ENCODE measurements around the gene TPK1.

- TF ChIP-seq ZIC2 (tag by site-specific recombination; IDR thresholded peaks at IDR 0.05) = no peak
- TF ChIP-seq KLF1 (tag by site-specific recombination; IDR thresholded peaks at IDR 0.05) = no peak
- no peak for TF ChIP-seq SETDB1 (IDR thresholded peaks at IDR 0.05; ENCODE audit: insufficient read length, low read length)
- TF ChIP-seq ZBTB26 (tag by site-specific recombination; optimal IDR thresholded peaks at IDR 0.05) = no peak
- TF ChIP-seq CTCF (tag by site-specific recombination; IDR thresholded peaks at IDR 0.05) = no peak
- TF ChIP-seq ZNF510 (tag by site-specific recombination; IDR thresholded peaks at IDR 0.05; ENCODE audit: insufficient replicate concordance) = no peak
- no peak for TF ChIP-seq ZNF2 (tag by site-specific recombination; IDR thresholded peaks at IDR 0.05)
- TF ChIP-seq PRDM10 (tag by site-specific recombination; IDR thresholded peaks at IDR 0.05) = no peak
- no peak for TF ChIP-seq YY1 (tag by site-specific recombination; IDR thresholded peaks at IDR 0.05)
- TF ChIP-seq ZNF292 (tag by site-specific recombination; IDR thresholded peaks at IDR 0.05; ENCODE audit: borderline replicate concordance, low read depth) = no peak
- no peak for TF ChIP-seq ZNF239 (tag by site-specific recombination; IDR thresholded peaks at IDR 0.05)
These were observed 380.8 kb downstream of the TPK1 start for GRCh38 chr7:144455040-144455404.

All from HEK293 (cell line).